T1000 (cell line): ENCODE results near the gene APIP.

Experiments
- DNase-seq: peaks from one replicate; lab custom pipeline; 2025; ENCODE audit warnings: mixed read lengths; lab: John Stamatoyannopoulos, UW

Gene APIP

GRCh38 chr11:34887260-34887659 lies 28.9 kb downstream of the APIP start:
- DNase-seq: no peak

DNA sequence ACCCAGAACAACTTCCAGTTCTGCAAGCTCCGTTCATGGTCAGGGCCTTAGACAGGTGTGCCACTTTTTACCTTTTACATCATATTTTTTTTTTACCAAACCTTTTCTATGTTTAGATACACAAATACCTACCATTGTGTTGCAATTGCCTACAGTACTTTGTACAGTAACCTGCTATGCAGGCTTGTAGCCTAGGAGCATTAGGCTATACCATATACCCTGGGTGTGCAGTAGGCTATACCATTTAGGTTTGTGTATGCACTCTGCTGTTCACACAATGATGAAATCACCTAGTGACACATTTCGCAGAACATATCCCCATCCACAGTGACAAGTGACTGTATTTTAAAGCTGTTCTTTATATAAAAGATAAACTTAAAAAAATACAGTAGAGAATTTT lies 29.6 kb downstream of the APIP start:
- no peak for DNase-seq

GRCh38 chr11:34881900-34882299 lies 34.3 kb downstream of the APIP start:
- no peak for DNase-seq

- no peak for DNase-seq
Observed at GRCh38 chr11:34877375-34877975, 38.7 kb downstream of the APIP start.

GRCh38 chr11:34874202-34874601 lies 42.0 kb downstream of the APIP start:
- no peak for DNase-seq

- no peak for DNase-seq
Observed at GRCh38 chr11:34870548-34871196, 45.5 kb downstream of the APIP start.

DNA sequence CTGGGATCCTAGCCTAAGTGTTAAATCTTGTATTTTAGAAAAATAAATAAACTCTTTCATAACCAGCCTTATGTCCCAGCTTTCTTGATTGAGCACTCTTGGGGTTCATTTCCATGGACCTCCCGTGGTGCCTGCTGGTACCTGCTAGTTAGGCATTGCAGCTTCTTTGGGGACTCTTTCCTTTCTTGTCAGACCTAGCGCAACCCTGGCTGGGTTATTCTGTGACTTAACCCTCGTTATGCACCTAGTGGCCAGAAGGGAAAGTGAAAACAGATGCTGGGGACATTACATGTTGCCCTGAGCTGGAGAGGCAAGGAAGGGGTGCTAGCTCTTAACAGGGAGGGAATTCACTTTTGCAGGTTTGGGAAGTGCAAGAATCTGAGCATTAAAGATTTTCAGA lies 46.8 kb downstream of the APIP start:
- no peak for DNase-seq

DNA sequence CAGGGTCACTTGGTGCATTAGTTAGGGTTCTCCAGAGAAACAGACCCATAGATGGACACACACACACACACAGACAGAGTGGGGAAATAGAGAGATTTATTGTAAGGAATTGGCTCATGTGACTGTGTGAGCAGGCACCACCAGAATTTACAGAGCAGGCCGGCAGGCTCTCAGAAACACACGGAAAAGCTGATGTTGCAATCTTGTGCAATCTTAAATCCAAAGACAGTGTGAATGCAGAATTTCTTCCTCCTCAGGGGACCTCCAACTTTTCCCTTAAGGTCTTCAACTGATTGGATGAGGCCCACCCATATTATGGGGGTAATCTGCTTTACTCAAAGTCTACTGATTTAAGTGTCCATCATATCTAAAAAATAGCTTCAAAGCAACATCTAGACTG lies 49.8 kb downstream of the APIP start:
- DNase-seq: no peak

GRCh38 chr11:34865261-34865660 lies 50.9 kb downstream of the APIP start:
- DNase-seq: no peak

DNA sequence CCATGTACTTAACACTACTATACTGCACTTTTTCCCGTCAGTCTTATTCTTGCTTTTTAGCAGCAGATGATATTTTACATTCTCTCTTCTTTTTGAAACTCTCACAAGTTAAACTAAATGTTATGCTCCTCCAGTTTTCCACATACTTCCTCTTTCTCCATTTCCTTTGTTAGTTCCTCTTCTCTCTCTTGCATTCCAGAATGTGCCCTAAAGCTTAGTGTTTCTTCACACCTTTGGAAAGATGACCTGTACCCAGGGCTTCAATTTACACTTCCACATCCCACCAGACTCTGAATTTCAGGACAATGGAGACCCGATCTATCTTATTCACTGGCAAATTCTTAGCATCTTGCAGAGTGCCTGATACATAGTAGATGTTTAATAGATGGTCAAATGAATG lies 51.8 kb downstream of the APIP start:
- no peak for DNase-seq

GRCh38 chr11:34863048-34863447 lies 53.1 kb downstream of the APIP start:
- no peak for DNase-seq

DNA sequence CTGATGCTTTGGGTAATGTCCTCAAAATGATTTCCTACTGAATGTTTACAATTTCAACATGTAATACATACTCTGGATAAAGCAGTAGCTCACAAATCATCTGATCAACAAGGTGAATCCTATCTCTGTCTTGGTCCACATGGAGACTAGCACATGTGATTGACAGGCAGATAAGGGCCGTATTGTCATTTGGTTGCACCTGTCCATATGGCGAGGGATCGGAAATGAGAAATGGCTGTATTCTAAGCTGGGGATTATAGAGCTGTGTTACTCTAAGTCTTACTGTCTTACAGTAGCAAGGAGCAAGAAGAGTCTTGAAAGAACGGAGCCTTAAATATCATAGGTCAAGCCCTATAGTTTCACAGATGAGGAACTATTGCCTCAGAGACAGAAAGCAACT lies 55.7 kb downstream of the APIP start:
- no peak for DNase-seq

GRCh38 chr11:34860034-34860433 lies 56.1 kb downstream of the APIP start:
- no peak for DNase-seq

DNA sequence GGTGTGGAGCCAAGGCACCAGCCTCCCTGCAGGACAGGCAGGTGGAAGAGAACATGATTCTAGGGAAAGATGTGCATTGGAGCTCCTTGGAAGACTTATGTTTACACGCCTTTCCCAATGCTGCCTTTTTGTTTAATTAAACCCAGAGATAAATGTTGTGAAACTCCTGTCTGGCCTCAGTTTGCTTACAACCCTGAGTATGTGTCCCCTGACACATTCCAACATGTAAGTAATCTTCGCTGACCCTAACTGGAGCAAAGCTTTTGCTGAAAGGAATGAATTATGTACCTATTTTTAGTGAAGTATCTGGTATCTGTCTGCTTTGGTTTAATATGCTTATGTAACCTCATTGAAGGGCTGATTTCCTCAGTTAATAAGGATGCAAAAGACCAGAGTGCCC lies 56.7 kb downstream of the APIP start:
- no peak for DNase-seq

GRCh38 chr11:34857463-34857862 lies 58.7 kb downstream of the APIP start:
- no peak for DNase-seq

GRCh38 chr11:34856251-34856650 lies 59.9 kb downstream of the APIP start:
- no peak for DNase-seq

- no peak for DNase-seq
Observed at GRCh38 chr11:34855754-34856095, 60.5 kb downstream of the APIP start.

- DNase-seq: no peak
Observed at GRCh38 chr11:34855021-34855753, 61.0 kb downstream of the APIP start.

DNA sequence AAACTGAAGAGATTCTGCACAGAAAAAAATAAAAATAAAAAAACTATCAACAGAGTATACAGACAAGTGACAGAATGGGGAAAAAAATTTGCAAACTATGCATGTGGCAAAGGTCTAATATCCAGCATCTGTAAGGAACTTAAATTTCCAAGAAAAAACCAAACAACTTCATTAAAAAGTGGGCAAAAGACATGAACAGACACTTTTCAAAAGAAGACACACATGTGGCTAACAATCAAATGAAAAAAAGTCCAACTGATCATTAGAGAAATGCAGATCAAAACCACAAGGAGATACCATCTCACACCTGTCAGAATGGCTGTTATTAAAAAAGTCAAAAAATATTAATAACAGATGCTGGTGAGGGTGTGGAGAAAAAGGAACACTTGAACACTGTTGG lies 64.3 kb downstream of the APIP start:
- DNase-seq: no peak

DNA sequence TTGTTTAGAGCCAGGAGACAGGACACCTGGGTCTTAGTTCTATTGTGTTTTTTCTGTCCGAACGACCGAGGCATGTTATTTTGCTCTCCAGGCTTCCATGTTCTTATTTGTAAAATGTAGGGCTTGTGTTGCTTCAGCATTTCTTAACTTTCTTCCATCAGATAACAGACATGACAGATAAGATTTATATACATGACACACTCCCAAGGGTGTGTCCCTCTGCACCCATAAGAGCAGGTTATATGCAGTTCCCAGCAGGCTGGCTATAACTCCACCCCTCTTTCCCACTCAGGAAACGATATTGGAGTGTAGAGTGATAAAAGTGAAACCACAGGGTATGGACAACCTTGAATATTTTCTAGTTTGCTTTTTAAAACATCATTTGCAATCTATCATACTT lies 65.8 kb downstream of the APIP start:
- no peak for DNase-seq

GRCh38 chr11:34846467-34846866 lies 69.7 kb downstream of the APIP start:
- DNase-seq: no peak

DNA sequence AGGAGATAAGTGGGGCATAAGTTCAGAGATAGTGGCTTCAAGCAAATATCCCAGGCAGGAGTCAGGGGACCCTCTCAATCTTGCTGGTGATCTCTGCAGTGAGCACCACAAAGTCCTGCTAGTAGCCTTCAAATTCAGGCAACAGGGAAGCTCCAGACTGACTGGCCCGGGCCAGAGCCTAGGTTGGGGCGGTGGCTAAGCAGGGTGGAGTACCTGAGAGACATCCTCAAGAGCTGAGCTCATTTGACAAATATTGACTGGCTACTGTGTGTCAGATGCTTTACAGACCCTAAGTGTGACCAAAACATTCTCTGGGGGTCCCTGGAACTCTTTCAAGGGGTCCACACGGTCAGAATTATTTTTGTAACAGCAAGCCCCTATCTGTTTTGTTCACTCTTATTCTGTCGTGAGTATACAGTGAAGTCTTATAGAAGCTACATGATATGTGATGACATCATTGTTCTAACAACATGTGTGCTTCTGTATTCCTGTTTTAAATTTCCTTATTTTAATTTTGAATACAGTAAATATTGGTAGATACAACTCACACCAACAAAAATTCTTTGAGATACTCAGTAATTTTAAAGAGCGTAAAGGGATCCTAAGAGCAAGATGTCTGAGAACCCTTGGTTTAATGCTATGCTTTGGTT lies 71.6 kb downstream of the APIP start:
- DNase-seq: no peak

DNA sequence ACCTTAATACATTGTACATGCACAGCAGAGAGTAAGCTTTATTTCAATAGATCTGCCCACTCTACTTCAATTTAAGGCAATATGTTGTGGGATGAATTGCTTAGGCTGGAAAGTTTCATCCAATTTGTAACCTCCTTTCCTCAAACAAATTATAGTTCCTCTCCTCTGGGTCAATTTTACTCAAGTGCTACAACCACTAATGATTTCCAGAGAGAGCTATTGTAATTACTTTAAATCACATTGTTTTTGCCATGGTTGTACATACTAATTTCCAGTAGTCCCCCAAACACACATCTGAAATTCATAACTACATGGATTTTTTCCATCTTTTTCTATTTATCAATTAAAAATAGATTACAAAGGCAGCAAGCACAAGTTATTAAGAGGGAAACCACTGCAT lies 72.9 kb downstream of the APIP start:
- DNase-seq: no peak
